ENCODE data around the gene C19orf81.

The C19orf81 gene

GRCh38 chr19:50638600-50638999 is 10.6 kb upstream of the C19orf81 start:
- no peak overlapping the region for H2AK5ac ChIP-seq (ENCODE audit: low read length, severe bottlenecking)
- H3K79me1 ChIP-seq (replicated peaks; ENCODE audit: low read length, poor library complexity, severe bottlenecking): no peaks in the 10 kb centered on the region
- 72% methylated on average over 10 of the region's 10 CpGs for WGBS
- no peak overlapping the region for H3K9ac ChIP-seq (ENCODE audit: low read length)
- no peak overlapping the region for H3K27ac ChIP-seq (ENCODE audit: low read length, poor library complexity, severe bottlenecking)
- no peak overlapping the region for H3K4me3 ChIP-seq (ENCODE audit: insufficient read depth in 1 of 2, low read depth in 1 of 2, low read length in 2 of 2)
- no peak overlapping the region for H4K91ac ChIP-seq (ENCODE audit: low read length)
- H2BK12ac ChIP-seq (ENCODE audit: low read length in 2 of 2): no peak overlapping the region
- H3K23ac ChIP-seq (ENCODE audit: low read length in 2 of 2): no peak overlapping the region
- no peaks in the 10 kb centered on the region for H3K36me3 ChIP-seq (ENCODE audit: control insufficient read depth in 1 of 2, insufficient read depth in 2 of 2, low read depth in 1 of 2, low read length in 2 of 2)
- H3K14ac ChIP-seq (ENCODE audit: low read length in 2 of 2): no peak overlapping the region
- H2BK120ac ChIP-seq (ENCODE audit: low read depth, low read length): no peak overlapping the region
- H2BK5ac ChIP-seq (ENCODE audit: low read depth, low read length, poor library complexity, severe bottlenecking): no peak overlapping the region
- H4K8ac ChIP-seq (ENCODE audit: low read length): no peak overlapping the region
- no peak for DNase-seq
- no peaks in the 10 kb centered on the region for H3K4me1 ChIP-seq (ENCODE audit: control insufficient read depth, insufficient read depth, low read depth, low read length)
- H3K27me3 ChIP-seq (ENCODE audit: control insufficient read depth in 1 of 2, insufficient read depth in 1 of 2, low read length in 2 of 2): peaks cover 0 to 54% of the 10 kb centered on the region in 2 experiments
- no peak overlapping the region for H2BK15ac ChIP-seq (ENCODE audit: low read depth, poor library complexity, severe bottlenecking)
- H3K18ac ChIP-seq (ENCODE audit: low read depth in 1 of 2, low read length in 2 of 2): no peak overlapping the region
- H2AFZ ChIP-seq (ENCODE audit: low read depth, low read length): no peak overlapping the region
- H3K9me3 ChIP-seq (ENCODE audit: control insufficient read depth, low read length): peaks cover 11% of the 10 kb centered on the region
- H3K4me2 ChIP-seq (ENCODE audit: low read length, poor library complexity, severe bottlenecking): no peak overlapping the region
- no peak overlapping the region for H3K4ac ChIP-seq (ENCODE audit: low read depth in 1 of 2, low read length in 2 of 2)

- Histone ChIP-seq H3K27ac (ENCODE audit: low read length, poor library complexity, severe bottlenecking) (no peak within 1 kb of the TSS), H4K91ac (ENCODE audit: low read length) (no peak within 1 kb of the TSS), H3K27me3 (ENCODE audit: control insufficient read depth in 1 of 2, insufficient read depth in 1 of 2, low read length in 2 of 2) (peaks cover 0 to 61% of the 10 kb centered on the region in 2 experiments), H2AK5ac (ENCODE audit: low read length, severe bottlenecking) (no peak within 1 kb of the TSS), H3K4ac (ENCODE audit: low read depth in 1 of 2, low read length in 2 of 2) (no peak within 1 kb of the TSS), H3K79me1 (replicated peaks; ENCODE audit: low read length, poor library complexity, severe bottlenecking) (no peaks in the 10 kb centered on the region), H3K4me3 (ENCODE audit: insufficient read depth in 1 of 2, low read depth in 1 of 2, low read length in 2 of 2) (peak within 1 kb of the TSS in 1 of 2 experiments; percentile 67), H2BK12ac (ENCODE audit: low read length in 2 of 2) (no peak within 1 kb of the TSS), H2BK15ac (ENCODE audit: low read depth, poor library complexity, severe bottlenecking) (no peak within 1 kb of the TSS), H2BK120ac (ENCODE audit: low read depth, low read length) (no peak within 1 kb of the TSS), H3K4me2 (ENCODE audit: low read length, poor library complexity, severe bottlenecking) (no peak within 1 kb of the TSS), H3K36me3 (ENCODE audit: control insufficient read depth in 1 of 2, insufficient read depth in 2 of 2, low read depth in 1 of 2, low read length in 2 of 2) (no peaks in the 10 kb centered on the region), H3K14ac (ENCODE audit: low read length in 2 of 2) (no peak within 1 kb of the TSS), H3K4me1 (ENCODE audit: control insufficient read depth, insufficient read depth, low read depth, low read length) (no peaks in the 10 kb centered on the region), H2BK5ac (ENCODE audit: low read depth, low read length, poor library complexity, severe bottlenecking) (no peak within 1 kb of the TSS), H3K9ac (ENCODE audit: low read length) (no peak within 1 kb of the TSS), H3K18ac (ENCODE audit: low read depth in 1 of 2, low read length in 2 of 2) (no peak within 1 kb of the TSS), H2AFZ (ENCODE audit: low read depth, low read length) (no peak within 1 kb of the TSS), H3K23ac (ENCODE audit: low read length in 2 of 2) (no peak within 1 kb of the TSS), H4K8ac (ENCODE audit: low read length) (no peak within 1 kb of the TSS), H3K9me3 (ENCODE audit: control insufficient read depth, low read length) (peaks cover 2% of the 10 kb centered on the region)
- WGBS: 53% methylated on average over 34 of the region's 76 CpGs
- no peak for DNase-seq
Observed at GRCh38 chr19:50639121-50640112, 9.8 kb upstream of the C19orf81 start, which contains the start of gene SYT3. Gene SYT3, minus strand, starts transcription at chr19:50639881. Its CDS starts 2,470 bp downstream, at chr19:50637411.

GRCh38 chr19:50640368-50640767 is 8.9 kb upstream of the C19orf81 start:
- no peak overlapping the region for H3K9ac ChIP-seq (ENCODE audit: low read length)
- H3K4ac ChIP-seq (ENCODE audit: low read depth in 1 of 2, low read length in 2 of 2): no peak overlapping the region
- peaks cover 0 to 67% of the 10 kb centered on the region in 2 experiments for H3K27me3 ChIP-seq (ENCODE audit: control insufficient read depth in 1 of 2, insufficient read depth in 1 of 2, low read length in 2 of 2)
- H3K36me3 ChIP-seq (ENCODE audit: control insufficient read depth in 1 of 2, insufficient read depth in 2 of 2, low read depth in 1 of 2, low read length in 2 of 2): no peaks in the 10 kb centered on the region
- no peak overlapping the region for H3K27ac ChIP-seq (ENCODE audit: low read length, poor library complexity, severe bottlenecking)
- H3K23ac ChIP-seq (ENCODE audit: low read length in 2 of 2): no peak overlapping the region
- H3K18ac ChIP-seq (ENCODE audit: low read depth in 1 of 2, low read length in 2 of 2): no peak overlapping the region
- H3K14ac ChIP-seq (ENCODE audit: low read length in 2 of 2): no peak overlapping the region
- H4K8ac ChIP-seq (ENCODE audit: low read length): no peak overlapping the region
- H2BK15ac ChIP-seq (ENCODE audit: low read depth, poor library complexity, severe bottlenecking): no peak overlapping the region
- H2BK5ac ChIP-seq (ENCODE audit: low read depth, low read length, poor library complexity, severe bottlenecking): no peak overlapping the region
- WGBS: 20% methylated on average over 1 of the region's 2 CpGs
- no peaks in the 10 kb centered on the region for H3K79me1 ChIP-seq (replicated peaks; ENCODE audit: low read length, poor library complexity, severe bottlenecking)
- no peaks in the 10 kb centered on the region for H3K9me3 ChIP-seq (ENCODE audit: control insufficient read depth, low read length)
- H3K4me3 ChIP-seq (ENCODE audit: insufficient read depth in 1 of 2, low read depth in 1 of 2, low read length in 2 of 2): no peak overlapping the region
- no peak overlapping the region for H2AFZ ChIP-seq (ENCODE audit: low read depth, low read length)
- H3K4me2 ChIP-seq (ENCODE audit: low read length, poor library complexity, severe bottlenecking): no peak overlapping the region
- H3K4me1 ChIP-seq (ENCODE audit: control insufficient read depth, insufficient read depth, low read depth, low read length): no peaks in the 10 kb centered on the region
- no peak for DNase-seq
- no peak overlapping the region for H4K91ac ChIP-seq (ENCODE audit: low read length)
- H2BK12ac ChIP-seq (ENCODE audit: low read length in 2 of 2): no peak overlapping the region
- H2BK120ac ChIP-seq (ENCODE audit: low read depth, low read length): no peak overlapping the region
- no peak overlapping the region for H2AK5ac ChIP-seq (ENCODE audit: low read length, severe bottlenecking)

GRCh38 chr19:50644315-50644915 is 4.8 kb upstream of the C19orf81 start:
- Histone ChIP-seq H3K4me1 (ENCODE audit: control insufficient read depth, insufficient read depth, low read depth, low read length) (no peaks in the 10 kb centered on the region), H2BK12ac (ENCODE audit: low read length in 2 of 2) (no peak overlapping the region), H3K9me3 (ENCODE audit: control insufficient read depth, low read length) (no peaks in the 10 kb centered on the region), H2AK5ac (ENCODE audit: low read length, severe bottlenecking) (no peak overlapping the region), H3K23ac (ENCODE audit: low read length in 2 of 2) (no peak overlapping the region), H3K18ac (ENCODE audit: low read depth in 1 of 2, low read length in 2 of 2) (no peak overlapping the region), H3K27ac (ENCODE audit: low read length, poor library complexity, severe bottlenecking) (no peak overlapping the region), H2BK15ac (ENCODE audit: low read depth, poor library complexity, severe bottlenecking) (no peak overlapping the region), H2BK5ac (ENCODE audit: low read depth, low read length, poor library complexity, severe bottlenecking) (no peak overlapping the region), H4K8ac (ENCODE audit: low read length) (no peak overlapping the region), H3K14ac (ENCODE audit: low read length in 2 of 2) (no peak overlapping the region), H3K4me2 (ENCODE audit: low read length, poor library complexity, severe bottlenecking) (no peak overlapping the region), H3K79me1 (replicated peaks; ENCODE audit: low read length, poor library complexity, severe bottlenecking) (no peaks in the 10 kb centered on the region), H3K4ac (ENCODE audit: low read depth in 1 of 2, low read length in 2 of 2) (no peak overlapping the region), H3K4me3 (ENCODE audit: insufficient read depth in 1 of 2, low read depth in 1 of 2, low read length in 2 of 2) (no peak overlapping the region), H3K36me3 (ENCODE audit: control insufficient read depth in 1 of 2, insufficient read depth in 2 of 2, low read depth in 1 of 2, low read length in 2 of 2) (no peaks in the 10 kb centered on the region), H4K91ac (ENCODE audit: low read length) (no peak overlapping the region), H3K9ac (ENCODE audit: low read length) (no peak overlapping the region), H3K27me3 (ENCODE audit: control insufficient read depth in 1 of 2, insufficient read depth in 1 of 2, low read length in 2 of 2) (peaks cover 0 to 48% of the 10 kb centered on the region in 2 experiments), H2AFZ (ENCODE audit: low read depth, low read length) (no peak overlapping the region), H2BK120ac (ENCODE audit: low read depth, low read length) (no peak overlapping the region)
- WGBS: 27% methylated on average over 1 of the region's 1 CpG
- DNase-seq: no peak

Measured in mesenchymal stem cell (in vitro differentiated cells and primary cell).